ENCODE data around the gene WNT1. TPM values are rescaled to one million over a fixed set of nuclear protein-coding genes. Genes with fewer than 3 reads are reported as not detected.

WNT1 gene
- total and polyA plus RNA-seq, 9 of the 15 experiments (the other 6 are each of a cell fraction or from before 2014, with no cell fraction given): not detected

DNA sequence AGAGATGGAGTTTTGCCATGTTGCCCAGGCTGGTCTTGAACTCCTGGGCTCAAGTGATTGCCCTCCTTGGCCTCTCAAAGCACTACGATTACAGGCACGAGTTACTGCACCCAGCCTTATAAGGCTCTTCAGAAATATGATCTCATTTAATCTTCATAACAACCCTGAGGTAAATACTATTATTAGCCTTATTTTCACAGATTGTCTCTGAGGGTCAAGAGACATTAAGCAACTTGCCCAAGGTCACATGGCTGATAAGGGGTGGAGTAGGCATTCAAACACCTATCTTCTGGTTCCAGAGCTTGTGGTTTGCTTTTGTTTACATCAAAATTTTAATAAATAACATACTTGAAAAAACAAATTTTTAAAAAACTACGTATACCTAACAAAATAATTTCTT is 35.3 kb downstream of the WNT1 start:
- Histone ChIP-seq H3K27ac (ENCODE audit: extremely low read depth, low read depth, low read length) (no peak overlapping the region), H2AFZ (ENCODE audit: low read depth, low read length) (no peak overlapping the region), H3K9ac (ENCODE audit: insufficient read depth in 1 of 2, low read depth in 2 of 2, low read length in 2 of 2) (no peak overlapping the region), H3K4me1 (replicated peaks in 1 of 2; ENCODE audit: control insufficient read depth in 2 of 2, insufficient read depth in 2 of 2, low read length in 2 of 2) (peaks cover 21 to 30% of the 10 kb centered on the region in 2 experiments; a peak in 4 of 5 replicates), H3K4me3 (no peak overlapping the region), H4K20me1 (replicated peaks; ENCODE audit: control insufficient read depth, insufficient read depth, low read length) (0 out of 2 replicates have a peak, but pooled peaks cover 3% of the 10 kb centered on the region), H3K9me1 (ENCODE audit: control insufficient read depth, insufficient read depth, low read length) (no peaks in the 10 kb centered on the region), H3K79me2 (ENCODE audit: control insufficient read depth, insufficient read depth, low read length) (peaks cover 30% of the 10 kb centered on the region), H3K9me3 (replicated peaks; ENCODE audit: control insufficient read depth, insufficient read depth, low read depth, low read length) (no peaks in the 10 kb centered on the region), H3K4me2 (ENCODE audit: insufficient read depth, low read length) (no peak overlapping the region), H3K36me3 (ENCODE audit: control insufficient read depth, insufficient read depth, low read length) (peaks cover 36% of the 10 kb centered on the region), H3K27me3 (ENCODE audit: control insufficient read depth in 2 of 2, insufficient read depth in 2 of 2, low read length in 2 of 2) (no peaks in the 10 kb centered on the region)
- BruUV-seq (replicated peaks): no TSS peak
- in situ Hi-C loops (cut with MboI) (no loop called here), intact Hi-C loops (cut with micrococcal nuclease) (no loop called here)
- DNase-seq (ENCODE audit: extremely low read depth in 1 of 4, low spot score in 3 of 4) (no peak), ATAC-seq (no peak), FAIRE-seq (no peak)
- POLR2A ChIA-PET: interaction anchor here (0.6 to 5.2 kb wide), 4 partner anchors 11 to 365 kb away, joined by 3 to 78 read pairs (median 3); partner anchors contain the start of gene DDN
- CTCF ChIA-PET (ENCODE audit: low intra/inter-chr PET ratio): interaction anchor here (1.6 kb wide), 1 partner anchor 17 kb away, joined by 10 read pairs; no protein-coding TSS in a partner anchor
- 78% methylated on average over 3 of the region's 3 CpGs for WGBS (ENCODE audit: insufficient coverage, low coverage, missing lambda C conversion rate)
- no peak for TF ChIP-seq ZNF75A (CRISPR knock-in tag; IDR thresholded peaks at IDR 0.05)
- TF ChIP-seq, protein P1, sequence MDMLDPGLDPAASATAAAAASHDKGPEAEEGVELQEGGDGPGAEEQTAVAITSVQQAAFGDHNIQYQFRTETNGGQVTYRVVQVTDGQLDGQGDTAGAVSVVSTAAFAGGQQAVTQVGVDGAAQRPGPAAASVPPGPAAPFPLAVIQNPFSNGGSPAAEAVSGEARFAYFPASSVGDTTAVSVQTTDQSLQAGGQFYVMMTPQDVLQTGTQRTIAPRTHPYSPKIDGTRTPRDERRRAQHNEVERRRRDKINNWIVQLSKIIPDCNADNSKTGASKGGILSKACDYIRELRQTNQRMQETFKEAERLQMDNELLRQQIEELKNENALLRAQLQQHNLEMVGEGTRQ (CRISPR knock-in tag; IDR thresholded peaks at IDR 0.05): 0 out of 2 replicates have a peak, but pooled peaks have one; percentile 12
- no peak for TF ChIP-seq CHD4 (IDR thresholded peaks at IDR 0.05; ENCODE audit: insufficient read depth, insufficient replicate concordance, low read depth, low read length, poor library complexity, severe bottlenecking)
- TF ChIP-seq TCF3 (CRISPR knock-in tag; IDR thresholded peaks at IDR 0.05): 0 out of 2 replicates have a peak, but pooled peaks have one; percentile 15
- TF ChIP-seq, protein P2, sequence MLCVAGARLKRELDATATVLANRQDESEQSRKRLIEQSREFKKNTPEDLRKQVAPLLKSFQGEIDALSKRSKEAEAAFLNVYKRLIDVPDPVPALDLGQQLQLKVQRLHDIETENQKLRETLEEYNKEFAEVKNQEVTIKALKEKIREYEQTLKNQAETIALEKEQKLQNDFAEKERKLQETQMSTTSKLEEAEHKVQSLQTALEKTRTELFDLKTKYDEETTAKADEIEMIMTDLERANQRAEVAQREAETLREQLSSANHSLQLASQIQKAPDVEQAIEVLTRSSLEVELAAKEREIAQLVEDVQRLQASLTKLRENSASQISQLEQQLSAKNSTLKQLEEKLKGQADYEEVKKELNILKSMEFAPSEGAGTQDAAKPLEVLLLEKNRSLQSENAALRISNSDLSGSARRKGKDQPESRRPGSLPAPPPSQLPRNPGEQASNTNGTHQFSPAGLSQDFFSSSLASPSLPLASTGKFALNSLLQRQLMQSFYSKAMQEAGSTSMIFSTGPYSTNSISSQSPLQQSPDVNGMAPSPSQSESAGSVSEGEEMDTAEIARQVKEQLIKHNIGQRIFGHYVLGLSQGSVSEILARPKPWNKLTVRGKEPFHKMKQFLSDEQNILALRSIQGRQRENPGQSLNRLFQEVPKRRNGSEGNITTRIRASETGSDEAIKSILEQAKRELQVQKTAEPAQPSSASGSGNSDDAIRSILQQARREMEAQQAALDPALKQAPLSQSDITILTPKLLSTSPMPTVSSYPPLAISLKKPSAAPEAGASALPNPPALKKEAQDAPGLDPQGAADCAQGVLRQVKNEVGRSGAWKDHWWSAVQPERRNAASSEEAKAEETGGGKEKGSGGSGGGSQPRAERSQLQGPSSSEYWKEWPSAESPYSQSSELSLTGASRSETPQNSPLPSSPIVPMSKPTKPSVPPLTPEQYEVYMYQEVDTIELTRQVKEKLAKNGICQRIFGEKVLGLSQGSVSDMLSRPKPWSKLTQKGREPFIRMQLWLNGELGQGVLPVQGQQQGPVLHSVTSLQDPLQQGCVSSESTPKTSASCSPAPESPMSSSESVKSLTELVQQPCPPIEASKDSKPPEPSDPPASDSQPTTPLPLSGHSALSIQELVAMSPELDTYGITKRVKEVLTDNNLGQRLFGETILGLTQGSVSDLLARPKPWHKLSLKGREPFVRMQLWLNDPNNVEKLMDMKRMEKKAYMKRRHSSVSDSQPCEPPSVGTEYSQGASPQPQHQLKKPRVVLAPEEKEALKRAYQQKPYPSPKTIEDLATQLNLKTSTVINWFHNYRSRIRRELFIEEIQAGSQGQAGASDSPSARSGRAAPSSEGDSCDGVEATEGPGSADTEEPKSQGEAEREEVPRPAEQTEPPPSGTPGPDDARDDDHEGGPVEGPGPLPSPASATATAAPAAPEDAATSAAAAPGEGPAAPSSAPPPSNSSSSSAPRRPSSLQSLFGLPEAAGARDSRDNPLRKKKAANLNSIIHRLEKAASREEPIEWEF (CRISPR knock-in tag; IDR thresholded peaks at IDR 0.05): no peak
- TF ChIP-seq, protein P3, sequence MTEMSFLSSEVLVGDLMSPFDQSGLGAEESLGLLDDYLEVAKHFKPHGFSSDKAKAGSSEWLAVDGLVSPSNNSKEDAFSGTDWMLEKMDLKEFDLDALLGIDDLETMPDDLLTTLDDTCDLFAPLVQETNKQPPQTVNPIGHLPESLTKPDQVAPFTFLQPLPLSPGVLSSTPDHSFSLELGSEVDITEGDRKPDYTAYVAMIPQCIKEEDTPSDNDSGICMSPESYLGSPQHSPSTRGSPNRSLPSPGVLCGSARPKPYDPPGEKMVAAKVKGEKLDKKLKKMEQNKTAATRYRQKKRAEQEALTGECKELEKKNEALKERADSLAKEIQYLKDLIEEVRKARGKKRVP (CRISPR knock-in tag; IDR thresholded peaks at IDR 0.05): no peak
- TF ChIP-seq NELFE (IDR thresholded peaks at IDR 0.05; ENCODE audit: insufficient read depth, insufficient read length): no peak
- TF ChIP-seq, protein P4, sequence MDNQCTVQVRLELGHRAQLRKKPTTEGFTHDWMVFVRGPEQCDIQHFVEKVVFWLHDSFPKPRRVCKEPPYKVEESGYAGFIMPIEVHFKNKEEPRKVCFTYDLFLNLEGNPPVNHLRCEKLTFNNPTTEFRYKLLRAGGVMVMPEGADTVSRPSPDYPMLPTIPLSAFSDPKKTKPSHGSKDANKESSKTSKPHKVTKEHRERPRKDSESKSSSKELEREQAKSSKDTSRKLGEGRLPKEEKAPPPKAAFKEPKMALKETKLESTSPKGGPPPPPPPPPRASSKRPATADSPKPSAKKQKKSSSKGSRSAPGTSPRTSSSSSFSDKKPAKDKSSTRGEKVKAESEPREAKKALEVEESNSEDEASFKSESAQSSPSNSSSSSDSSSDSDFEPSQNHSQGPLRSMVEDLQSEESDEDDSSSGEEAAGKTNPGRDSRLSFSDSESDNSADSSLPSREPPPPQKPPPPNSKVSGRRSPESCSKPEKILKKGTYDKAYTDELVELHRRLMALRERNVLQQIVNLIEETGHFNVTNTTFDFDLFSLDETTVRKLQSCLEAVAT (IDR thresholded peaks at IDR 0.05): no peak
- 0 out of 2 replicates have a peak, but pooled peaks have one; percentile 12 for TF ChIP-seq CBFA2T3 (IDR thresholded peaks at IDR 0.05)
- TF ChIP-seq, protein P5, sequence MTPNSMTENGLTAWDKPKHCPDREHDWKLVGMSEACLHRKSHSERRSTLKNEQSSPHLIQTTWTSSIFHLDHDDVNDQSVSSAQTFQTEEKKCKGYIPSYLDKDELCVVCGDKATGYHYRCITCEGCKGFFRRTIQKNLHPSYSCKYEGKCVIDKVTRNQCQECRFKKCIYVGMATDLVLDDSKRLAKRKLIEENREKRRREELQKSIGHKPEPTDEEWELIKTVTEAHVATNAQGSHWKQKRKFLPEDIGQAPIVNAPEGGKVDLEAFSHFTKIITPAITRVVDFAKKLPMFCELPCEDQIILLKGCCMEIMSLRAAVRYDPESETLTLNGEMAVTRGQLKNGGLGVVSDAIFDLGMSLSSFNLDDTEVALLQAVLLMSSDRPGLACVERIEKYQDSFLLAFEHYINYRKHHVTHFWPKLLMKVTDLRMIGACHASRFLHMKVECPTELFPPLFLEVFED (CRISPR knock-in tag; conservative IDR thresholded peaks at IDR 0.05): no peak

Measured in K562 (cell line).